ENCODE data around the gene FAM181A.

The FAM181A gene

GRCh38 chr14:93945070-93945399 is 17.9 kb downstream of the FAM181A start:
- Histone ChIP-seq H3K36me3 (ENCODE audit: insufficient read depth, low read length) (no peaks in the 10 kb centered on the region), H3K4me2 (ENCODE audit: low read length) (no peak overlapping the region), H3K4me1 (ENCODE audit: control insufficient read depth, insufficient read depth, low read length) (peaks cover 15% of the 10 kb centered on the region), H3K9me3 (replicated peaks; ENCODE audit: low read length) (no peaks in the 10 kb centered on the region), H3K9ac (ENCODE audit: low read depth, low read length) (no peak overlapping the region), H3K27me3 (ENCODE audit: control insufficient read depth, insufficient read depth, low read length) (peaks cover 49% of the 10 kb centered on the region), H3K4me3 (ENCODE audit: low read length) (no peak overlapping the region)

- H3K9ac ChIP-seq (ENCODE audit: low read depth, low read length), result no peak overlapping the region
- H3K4me2 ChIP-seq (ENCODE audit: low read length), result no peak overlapping the region
- H3K36me3 ChIP-seq (ENCODE audit: insufficient read depth, low read length), result no peaks in the 10 kb centered on the region
These were observed 19.0 kb downstream of the FAM181A start for GRCh38 chr14:93946104-93946503.

GRCh38 chr14:93946541-93947090 is 19.5 kb downstream of the FAM181A start:
- H3K36me3 ChIP-seq (ENCODE audit: insufficient read depth, low read length), result no peaks in the 10 kb centered on the region
- no peak overlapping the region for H3K9ac ChIP-seq (ENCODE audit: low read depth, low read length)
- H3K4me1 ChIP-seq (ENCODE audit: control insufficient read depth, insufficient read depth, low read length), result peaks cover 11% of the 10 kb centered on the region
- H3K4me2 ChIP-seq (ENCODE audit: low read length), result no peak overlapping the region
- peaks cover 61% of the 10 kb centered on the region for H3K27me3 ChIP-seq (ENCODE audit: control insufficient read depth, insufficient read depth, low read length)
- H3K9me3 ChIP-seq (replicated peaks; ENCODE audit: low read length), result no peaks in the 10 kb centered on the region
- no peak overlapping the region for H3K4me3 ChIP-seq (ENCODE audit: low read length)

More at GRCh38 chr14:93946104-93946503, 19.0 kb downstream of the FAM181A start:
- Histone ChIP-seq H3K9me3 (replicated peaks; ENCODE audit: low read length) (no peaks in the 10 kb centered on the region), H3K27me3 (ENCODE audit: control insufficient read depth, insufficient read depth, low read length) (peaks cover 56% of the 10 kb centered on the region), H3K4me1 (ENCODE audit: control insufficient read depth, insufficient read depth, low read length) (peaks cover 15% of the 10 kb centered on the region), H3K4me3 (ENCODE audit: low read length) (no peak overlapping the region)

- no peaks in the 10 kb centered on the region for H3K36me3 ChIP-seq (ENCODE audit: insufficient read depth, low read length)
- no peak overlapping the region for H3K9ac ChIP-seq (ENCODE audit: low read depth, low read length)
- H3K4me1 ChIP-seq (ENCODE audit: control insufficient read depth, insufficient read depth, low read length), result peaks cover 7% of the 10 kb centered on the region
- no peak overlapping the region for H3K4me3 ChIP-seq (ENCODE audit: low read length)
- no peak overlapping the region for H3K4me2 ChIP-seq (ENCODE audit: low read length)
- H3K27me3 ChIP-seq (ENCODE audit: control insufficient read depth, insufficient read depth, low read length), result peaks cover 66% of the 10 kb centered on the region
- no peaks in the 10 kb centered on the region for H3K9me3 ChIP-seq (replicated peaks; ENCODE audit: low read length)
These were observed 20.1 kb downstream of the FAM181A start for GRCh38 chr14:93947282-93947681.

- Histone ChIP-seq H3K4me2 (ENCODE audit: low read length) (no peak overlapping the region), H3K9ac (ENCODE audit: low read depth, low read length) (no peak overlapping the region), H3K27me3 (ENCODE audit: control insufficient read depth, insufficient read depth, low read length) (peaks cover 73% of the 10 kb centered on the region), H3K4me1 (ENCODE audit: control insufficient read depth, insufficient read depth, low read length) (peaks cover 7% of the 10 kb centered on the region), H3K9me3 (replicated peaks; ENCODE audit: low read length) (no peaks in the 10 kb centered on the region), H3K4me3 (ENCODE audit: low read length) (no peak overlapping the region), H3K36me3 (ENCODE audit: insufficient read depth, low read length) (no peaks in the 10 kb centered on the region)
These were observed 22.4 kb downstream of the FAM181A start for GRCh38 chr14:93949511-93950075.

GRCh38 chr14:93950948-93951634 is 23.9 kb downstream of the FAM181A start:
- H3K9ac ChIP-seq (ENCODE audit: low read depth, low read length), result no peak overlapping the region
- no peaks in the 10 kb centered on the region for H3K36me3 ChIP-seq (ENCODE audit: insufficient read depth, low read length)
- H3K4me2 ChIP-seq (ENCODE audit: low read length), result no peak overlapping the region
- no peak overlapping the region for H3K4me3 ChIP-seq (ENCODE audit: low read length)
- H3K27me3 ChIP-seq (ENCODE audit: control insufficient read depth, insufficient read depth, low read length), result peaks cover 74% of the 10 kb centered on the region
- H3K4me1 ChIP-seq (ENCODE audit: control insufficient read depth, insufficient read depth, low read length), result peaks cover 9% of the 10 kb centered on the region
- no peaks in the 10 kb centered on the region for H3K9me3 ChIP-seq (replicated peaks; ENCODE audit: low read length)

- H3K9me3 ChIP-seq (replicated peaks; ENCODE audit: low read length), result no peaks in the 10 kb centered on the region
- no peaks in the 10 kb centered on the region for H3K36me3 ChIP-seq (ENCODE audit: insufficient read depth, low read length)
- H3K4me1 ChIP-seq (ENCODE audit: control insufficient read depth, insufficient read depth, low read length), result peaks cover 4% of the 10 kb centered on the region
These were observed 24.7 kb downstream of the FAM181A start for GRCh38 chr14:93951635-93952540.

GRCh38 chr14:93952829-93953228 is 25.7 kb downstream of the FAM181A start:
- Histone ChIP-seq H3K9ac (ENCODE audit: low read depth, low read length) (no peak overlapping the region), H3K27me3 (ENCODE audit: control insufficient read depth, insufficient read depth, low read length) (peaks cover 79% of the 10 kb centered on the region), H3K4me1 (ENCODE audit: control insufficient read depth, insufficient read depth, low read length) (peaks cover 4% of the 10 kb centered on the region), H3K4me2 (ENCODE audit: low read length) (no peak overlapping the region), H3K4me3 (ENCODE audit: low read length) (no peak overlapping the region), H3K36me3 (ENCODE audit: insufficient read depth, low read length) (no peaks in the 10 kb centered on the region), H3K9me3 (replicated peaks; ENCODE audit: low read length) (no peaks in the 10 kb centered on the region)

More at GRCh38 chr14:93951635-93952540, 24.7 kb downstream of the FAM181A start:
- no peak overlapping the region for H3K9ac ChIP-seq (ENCODE audit: low read depth, low read length)
- no peak overlapping the region for H3K4me2 ChIP-seq (ENCODE audit: low read length)
- no peak overlapping the region for H3K4me3 ChIP-seq (ENCODE audit: low read length)
- peaks cover 75% of the 10 kb centered on the region for H3K27me3 ChIP-seq (ENCODE audit: control insufficient read depth, insufficient read depth, low read length)

- no peak overlapping the region for H3K4me3 ChIP-seq (ENCODE audit: low read length)
- peaks cover 4% of the 10 kb centered on the region for H3K4me1 ChIP-seq (ENCODE audit: control insufficient read depth, insufficient read depth, low read length)
- no peak overlapping the region for H3K9ac ChIP-seq (ENCODE audit: low read depth, low read length)
- H3K36me3 ChIP-seq (ENCODE audit: insufficient read depth, low read length), result no peaks in the 10 kb centered on the region
- H3K27me3 ChIP-seq (ENCODE audit: control insufficient read depth, insufficient read depth, low read length), result peaks cover 79% of the 10 kb centered on the region
- no peaks in the 10 kb centered on the region for H3K9me3 ChIP-seq (replicated peaks; ENCODE audit: low read length)
- H3K4me2 ChIP-seq (ENCODE audit: low read length), result no peak overlapping the region
These were observed 26.1 kb downstream of the FAM181A start for GRCh38 chr14:93953263-93953662.

- peaks cover 7% of the 10 kb centered on the region for H3K4me1 ChIP-seq (ENCODE audit: control insufficient read depth, insufficient read depth, low read length)
- no peak overlapping the region for H3K4me2 ChIP-seq (ENCODE audit: low read length)
- no peak overlapping the region for H3K9ac ChIP-seq (ENCODE audit: low read depth, low read length)
- H3K36me3 ChIP-seq (ENCODE audit: insufficient read depth, low read length), result no peaks in the 10 kb centered on the region
- peaks cover 78% of the 10 kb centered on the region for H3K27me3 ChIP-seq (ENCODE audit: control insufficient read depth, insufficient read depth, low read length)
- H3K4me3 ChIP-seq (ENCODE audit: low read length), result no peak overlapping the region
- H3K9me3 ChIP-seq (replicated peaks; ENCODE audit: low read length), result no peaks in the 10 kb centered on the region
These were observed 26.8 kb downstream of the FAM181A start for GRCh38 chr14:93953739-93954515.

GRCh38 chr14:93954516-93954830 is 27.3 kb downstream of the FAM181A start:
- H3K4me2 ChIP-seq (ENCODE audit: low read length), result no peak overlapping the region
- H3K9me3 ChIP-seq (replicated peaks; ENCODE audit: low read length), result no peaks in the 10 kb centered on the region
- H3K36me3 ChIP-seq (ENCODE audit: insufficient read depth, low read length), result no peaks in the 10 kb centered on the region
- peaks cover 72% of the 10 kb centered on the region for H3K27me3 ChIP-seq (ENCODE audit: control insufficient read depth, insufficient read depth, low read length)
- no peak overlapping the region for H3K9ac ChIP-seq (ENCODE audit: low read depth, low read length)
- peaks cover 13% of the 10 kb centered on the region for H3K4me1 ChIP-seq (ENCODE audit: control insufficient read depth, insufficient read depth, low read length)
- H3K4me3 ChIP-seq (ENCODE audit: low read length), result no peak overlapping the region
